GM12873 (cell line): ENCODE results near the gene ICAM3.

Experiments
- TF ChIP-seq, protein P1 (sequence below): IDR thresholded peaks from 2 replicates; pipeline ENCODE4 v1.5.1; 2012; ENCODE audit warnings: low read depth, mild to moderate bottlenecking, moderate library complexity, low read length, control low read depth; ENCODE audit not compliant: insufficient read depth; ENCODE audit errors: missing control alignments

Gene ICAM3

DNA sequence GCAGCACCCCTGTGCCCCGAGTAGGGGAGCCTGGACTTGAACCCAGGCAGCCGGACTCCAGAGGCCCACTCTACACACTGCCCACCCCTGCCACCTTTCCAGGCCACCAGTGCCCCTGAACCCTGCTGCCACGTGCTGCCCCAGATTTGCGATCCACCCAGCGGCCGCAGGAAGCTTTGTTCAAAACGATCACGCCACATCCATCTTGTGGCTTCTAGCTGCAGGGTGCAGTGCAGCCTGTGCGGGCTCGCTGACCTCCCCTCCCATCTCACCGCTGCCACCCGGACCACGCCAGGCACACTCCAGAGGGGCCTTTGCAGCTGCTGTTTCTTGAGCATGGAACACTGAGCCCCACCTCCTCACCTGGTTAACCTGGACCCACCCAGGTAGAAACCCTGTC is 9.9 kb downstream of the ICAM3 start:
- TF ChIP-seq, protein P1, sequence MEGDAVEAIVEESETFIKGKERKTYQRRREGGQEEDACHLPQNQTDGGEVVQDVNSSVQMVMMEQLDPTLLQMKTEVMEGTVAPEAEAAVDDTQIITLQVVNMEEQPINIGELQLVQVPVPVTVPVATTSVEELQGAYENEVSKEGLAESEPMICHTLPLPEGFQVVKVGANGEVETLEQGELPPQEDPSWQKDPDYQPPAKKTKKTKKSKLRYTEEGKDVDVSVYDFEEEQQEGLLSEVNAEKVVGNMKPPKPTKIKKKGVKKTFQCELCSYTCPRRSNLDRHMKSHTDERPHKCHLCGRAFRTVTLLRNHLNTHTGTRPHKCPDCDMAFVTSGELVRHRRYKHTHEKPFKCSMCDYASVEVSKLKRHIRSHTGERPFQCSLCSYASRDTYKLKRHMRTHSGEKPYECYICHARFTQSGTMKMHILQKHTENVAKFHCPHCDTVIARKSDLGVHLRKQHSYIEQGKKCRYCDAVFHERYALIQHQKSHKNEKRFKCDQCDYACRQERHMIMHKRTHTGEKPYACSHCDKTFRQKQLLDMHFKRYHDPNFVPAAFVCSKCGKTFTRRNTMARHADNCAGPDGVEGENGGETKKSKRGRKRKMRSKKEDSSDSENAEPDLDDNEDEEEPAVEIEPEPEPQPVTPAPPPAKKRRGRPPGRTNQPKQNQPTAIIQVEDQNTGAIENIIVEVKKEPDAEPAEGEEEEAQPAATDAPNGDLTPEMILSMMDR, result no peak

DNA sequence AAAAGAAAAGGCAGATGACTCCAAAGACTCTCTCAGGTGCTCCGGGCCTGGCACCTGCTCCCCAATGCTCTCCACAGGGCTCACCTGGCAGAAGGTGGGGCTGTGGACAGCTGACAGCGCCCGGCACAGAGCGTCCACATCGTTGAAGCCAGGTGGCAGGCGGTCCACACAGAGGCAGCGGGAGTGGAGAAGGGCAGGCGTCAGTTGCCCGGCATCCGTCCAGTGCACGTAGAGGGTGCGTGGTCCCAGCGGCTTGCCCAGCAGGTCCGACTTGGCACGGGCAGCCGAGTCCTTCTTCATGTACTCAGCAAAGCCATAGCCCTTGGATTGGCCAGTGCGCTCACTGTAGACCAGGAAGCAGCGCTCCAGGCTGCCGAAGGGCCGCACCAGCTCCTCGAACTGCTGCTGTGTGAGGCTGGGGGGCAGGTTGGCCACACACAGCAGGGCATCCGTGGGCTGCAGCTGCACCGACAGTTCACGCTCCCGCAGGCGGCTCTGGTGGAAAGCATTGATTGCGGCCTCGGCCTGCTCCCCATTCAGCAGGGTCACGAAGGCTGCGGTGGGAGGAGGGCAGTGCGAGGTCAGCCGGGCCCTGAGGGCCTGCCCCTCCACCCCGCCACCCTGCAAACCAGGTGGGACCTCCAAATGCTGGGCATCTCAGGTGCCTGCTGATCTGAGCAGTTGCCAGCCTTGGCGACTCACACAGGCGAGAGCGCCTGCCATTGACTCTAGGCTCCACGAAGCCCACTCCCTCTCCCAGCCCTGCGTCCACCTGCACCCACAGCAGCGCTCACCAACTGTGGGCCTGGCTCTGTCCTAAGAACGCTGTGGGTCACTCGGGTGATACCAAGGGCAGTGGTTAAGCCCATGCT is 10.6 kb downstream of the ICAM3 start:
- TF ChIP-seq, protein P1, result no peak

DNA sequence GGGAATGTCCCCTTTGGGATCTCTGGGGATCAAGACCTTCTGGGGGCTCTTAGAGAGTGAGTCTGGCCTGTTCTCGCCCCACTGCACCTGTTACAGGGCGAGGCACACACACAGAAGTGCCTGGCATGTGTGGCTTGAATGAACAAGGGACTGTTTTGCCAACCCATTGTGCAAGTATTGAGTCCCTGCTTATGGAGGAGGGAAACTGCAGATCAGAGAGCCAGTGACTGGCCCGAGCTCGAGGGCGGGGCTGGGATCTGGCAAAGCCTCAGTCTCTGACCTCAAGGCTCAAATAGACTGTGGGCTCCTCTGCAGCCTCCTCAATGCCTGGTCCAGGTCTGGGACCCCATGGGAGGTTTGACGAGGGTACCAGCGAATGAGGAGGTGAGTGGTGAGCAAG is 11.6 kb downstream of the ICAM3 start:
- TF ChIP-seq, protein P1, result no peak

DNA sequence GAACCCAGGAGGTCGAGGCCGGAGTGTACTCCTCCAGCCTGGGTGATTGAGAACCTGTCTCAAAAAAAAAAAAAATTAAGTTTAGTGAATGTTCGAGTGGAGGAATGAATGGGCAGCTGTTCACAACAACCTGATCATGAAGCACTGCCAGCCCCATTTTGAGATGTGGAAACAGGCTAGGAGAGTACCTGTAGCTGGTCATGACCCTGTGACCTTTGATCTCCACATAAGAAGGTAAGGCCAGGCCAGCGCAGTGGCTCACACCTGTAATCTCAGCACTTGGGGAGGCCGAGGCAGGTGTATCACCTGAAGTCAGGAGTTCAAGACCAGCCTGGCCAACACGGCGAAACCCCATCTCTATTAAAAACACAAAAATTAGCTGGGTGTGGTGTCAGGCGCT is 13.7 kb downstream of the ICAM3 start:
- TF ChIP-seq, protein P1, result no peak

DNA sequence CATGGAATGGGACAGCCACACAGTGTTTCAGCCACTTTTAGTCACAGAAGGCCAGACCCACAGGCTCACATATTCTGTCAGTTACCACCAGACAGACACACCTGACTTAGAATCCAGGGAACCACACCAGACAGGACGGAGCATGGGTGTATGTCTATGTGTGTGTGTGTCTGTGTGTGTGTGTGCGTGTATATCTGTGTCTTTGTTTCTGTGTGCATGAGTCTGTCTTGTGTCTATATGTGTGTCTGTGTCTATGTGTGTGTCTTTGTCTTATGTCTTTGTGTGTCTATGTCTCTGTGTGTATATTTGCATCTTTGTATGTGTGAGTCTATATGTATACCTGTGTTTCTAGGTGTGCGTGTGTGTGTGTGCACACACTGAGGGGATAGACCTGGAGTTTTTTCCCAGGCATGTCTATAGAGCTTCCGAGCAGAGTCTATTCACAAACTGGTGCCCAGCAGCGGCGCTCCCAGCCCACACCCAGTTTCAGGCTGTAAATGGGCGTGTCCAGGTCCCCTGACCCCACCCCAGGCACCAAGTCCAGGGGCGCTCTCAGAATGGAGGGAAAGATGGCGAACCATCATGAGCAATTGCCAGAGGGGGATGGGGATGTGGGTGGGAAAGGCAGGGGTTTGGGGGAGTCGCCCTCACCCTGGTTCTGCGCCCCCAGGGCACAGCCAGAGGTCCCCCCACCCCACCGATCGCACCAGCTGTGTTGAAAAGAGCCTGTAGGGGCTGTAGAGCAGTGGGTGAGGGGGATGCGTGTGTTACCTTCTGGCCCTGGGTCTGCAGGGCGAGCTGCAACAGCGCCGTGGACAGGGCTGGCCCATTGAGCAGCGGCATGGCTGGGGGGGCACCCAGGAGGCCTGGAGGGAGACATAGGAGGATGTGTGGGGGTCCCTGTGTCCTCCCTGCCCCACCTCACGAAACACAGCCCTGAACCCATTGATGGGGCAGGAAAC is 17.3 kb downstream of the ICAM3 start:
- TF ChIP-seq, protein P1, result no peak

DNA sequence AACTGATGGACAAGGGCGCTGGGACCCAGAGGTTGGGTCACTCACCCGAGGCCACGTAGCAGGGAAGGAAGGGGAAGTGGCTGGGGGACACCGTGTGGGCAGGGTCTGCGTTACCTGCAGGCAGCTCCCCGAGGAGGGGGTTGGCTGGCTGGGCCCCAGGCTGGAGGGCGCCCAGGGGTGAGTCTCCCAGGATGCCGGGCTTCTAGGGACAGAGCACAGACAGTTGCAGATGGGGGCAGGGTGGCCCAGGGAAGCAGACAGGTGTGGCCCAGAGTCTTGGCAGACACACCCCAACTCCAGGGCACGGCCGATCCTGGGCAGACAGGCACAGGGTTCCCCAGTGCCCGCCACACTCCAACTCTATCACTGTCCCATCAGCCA is 18.0 kb downstream of the ICAM3 start:
- TF ChIP-seq, protein P1, result no peak

DNA sequence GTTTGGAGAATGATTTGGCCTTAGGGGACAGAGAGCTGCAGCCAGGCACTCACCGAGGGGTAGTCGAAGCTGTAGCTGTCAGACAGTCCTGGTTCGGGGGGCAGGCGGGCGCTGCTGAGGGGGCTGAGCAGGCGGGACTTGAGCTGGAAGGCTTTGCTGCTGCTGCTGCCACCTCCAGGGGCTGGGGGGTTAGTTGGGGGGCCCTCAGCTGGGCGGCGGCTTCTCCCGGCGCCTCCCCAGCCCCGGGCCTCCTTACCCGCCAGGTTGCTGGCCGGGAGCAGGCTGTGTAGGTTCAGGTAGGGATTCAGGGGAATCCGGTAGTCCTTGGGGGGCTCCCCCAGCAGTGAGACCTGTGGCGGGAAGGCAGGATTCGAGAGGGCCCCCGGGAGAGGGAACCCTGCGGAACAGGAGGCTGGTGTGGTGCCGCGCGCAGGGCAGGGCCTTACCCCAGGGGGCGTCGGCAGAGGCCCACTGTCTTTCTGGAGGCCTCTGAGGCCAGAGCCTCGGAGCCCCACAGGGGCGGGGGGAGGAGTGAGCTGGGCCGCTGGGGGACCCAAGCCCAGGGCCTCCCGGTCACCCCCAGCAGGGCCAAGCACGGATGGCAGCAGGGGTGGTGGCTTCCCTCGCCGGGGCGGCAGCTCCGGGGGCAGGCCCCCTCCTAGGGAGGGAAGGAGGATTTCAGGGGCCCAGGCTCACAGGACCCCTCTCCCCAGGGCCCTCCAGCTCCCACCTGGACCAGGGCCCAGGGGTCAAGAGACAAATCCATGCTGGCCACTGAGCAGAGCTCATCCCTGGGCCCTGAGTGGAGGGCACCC is 18.6 kb downstream of the ICAM3 start:
- TF ChIP-seq, protein P1, result no peak
